ENCODE measurements around the gene ZNF709. TPM values are rescaled to one million over a fixed set of nuclear protein-coding genes. Genes with fewer than 3 reads are reported as not detected.
"Not testable (repeated sequence)": the region's sequence is repeated elsewhere in the genome, so short reads cannot be mapped to it uniquely, and the experiment has no call there.

ZNF709 gene
- total RNA-seq, 1 experiment from 2014 or later, result 1.7 TPM

- CTCF ChIA-PET, result no interaction called here
- Mint-ChIP-seq H3K4me1 (ENCODE audit: low read depth, unreplicated experiment) (no peaks in the 10 kb centered on the region), H3K4me3 (ENCODE audit: low read depth, unreplicated experiment) (no peak overlapping the region), H3K9me3 (ENCODE audit: low read depth, unreplicated experiment) (peaks cover 15% of the 10 kb centered on the region), H3K36me3 (ENCODE audit: insufficient read depth, unreplicated experiment) (no peaks in the 10 kb centered on the region), H3K27me3 (ENCODE audit: unreplicated experiment) (no peaks in the 10 kb centered on the region), H3K27ac (ENCODE audit: unreplicated experiment) (no peak overlapping the region)
- no TSS peak for BruUV-seq (replicated peaks)
- DNase-seq, result no peak
- intact Hi-C loops (cut with micrococcal nuclease; ENCODE audit: unreplicated experiment), result no loop called here
- TF ChIP-seq, protein P1, sequence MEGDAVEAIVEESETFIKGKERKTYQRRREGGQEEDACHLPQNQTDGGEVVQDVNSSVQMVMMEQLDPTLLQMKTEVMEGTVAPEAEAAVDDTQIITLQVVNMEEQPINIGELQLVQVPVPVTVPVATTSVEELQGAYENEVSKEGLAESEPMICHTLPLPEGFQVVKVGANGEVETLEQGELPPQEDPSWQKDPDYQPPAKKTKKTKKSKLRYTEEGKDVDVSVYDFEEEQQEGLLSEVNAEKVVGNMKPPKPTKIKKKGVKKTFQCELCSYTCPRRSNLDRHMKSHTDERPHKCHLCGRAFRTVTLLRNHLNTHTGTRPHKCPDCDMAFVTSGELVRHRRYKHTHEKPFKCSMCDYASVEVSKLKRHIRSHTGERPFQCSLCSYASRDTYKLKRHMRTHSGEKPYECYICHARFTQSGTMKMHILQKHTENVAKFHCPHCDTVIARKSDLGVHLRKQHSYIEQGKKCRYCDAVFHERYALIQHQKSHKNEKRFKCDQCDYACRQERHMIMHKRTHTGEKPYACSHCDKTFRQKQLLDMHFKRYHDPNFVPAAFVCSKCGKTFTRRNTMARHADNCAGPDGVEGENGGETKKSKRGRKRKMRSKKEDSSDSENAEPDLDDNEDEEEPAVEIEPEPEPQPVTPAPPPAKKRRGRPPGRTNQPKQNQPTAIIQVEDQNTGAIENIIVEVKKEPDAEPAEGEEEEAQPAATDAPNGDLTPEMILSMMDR (IDR thresholded peaks at IDR 0.05; ENCODE audit: unreplicated experiment), result no peak
Observed at GRCh38 chr19:12448808-12449207, 35.8 kb downstream of the ZNF709 start.

GRCh38 chr19:12440541-12441316 lies 43.9 kb downstream of the ZNF709 start, which contains the start of gene ZNF443:
TSS of gene ZNF443 (minus strand) at chr19:12441021. CDS start at chr19:12440914, 107 bp downstream.
- CTCF ChIA-PET, result interaction anchor here (0.5 kb wide), 1 partner anchor 266 kb away, joined by 3 read pairs; no protein-coding TSS in a partner anchor
- H3K36me3 Mint-ChIP-seq (ENCODE audit: insufficient read depth, unreplicated experiment), result peaks cover 22% of the 10 kb centered on the region
- no peaks in the 10 kb centered on the region for H3K4me1 Mint-ChIP-seq (ENCODE audit: low read depth, unreplicated experiment)
- intact Hi-C loops (cut with micrococcal nuclease; ENCODE audit: unreplicated experiment), result no loop called here
- H3K27me3 Mint-ChIP-seq (ENCODE audit: unreplicated experiment), result no peaks in the 10 kb centered on the region
- BruUV-seq (replicated peaks), result TSS peak; percentile 40
- TF ChIP-seq, protein P1 (IDR thresholded peaks at IDR 0.05; ENCODE audit: unreplicated experiment), result no peak
- H3K4me3 Mint-ChIP-seq (ENCODE audit: low read depth, unreplicated experiment), result peak within 1 kb of the TSS; percentile 96
- peaks cover 13% of the 10 kb centered on the region for H3K9me3 Mint-ChIP-seq (ENCODE audit: low read depth, unreplicated experiment)
- DNase-seq, result peak; percentile 97
- H3K27ac Mint-ChIP-seq (ENCODE audit: unreplicated experiment), result peak within 1 kb of the TSS; percentile 94

DNA sequence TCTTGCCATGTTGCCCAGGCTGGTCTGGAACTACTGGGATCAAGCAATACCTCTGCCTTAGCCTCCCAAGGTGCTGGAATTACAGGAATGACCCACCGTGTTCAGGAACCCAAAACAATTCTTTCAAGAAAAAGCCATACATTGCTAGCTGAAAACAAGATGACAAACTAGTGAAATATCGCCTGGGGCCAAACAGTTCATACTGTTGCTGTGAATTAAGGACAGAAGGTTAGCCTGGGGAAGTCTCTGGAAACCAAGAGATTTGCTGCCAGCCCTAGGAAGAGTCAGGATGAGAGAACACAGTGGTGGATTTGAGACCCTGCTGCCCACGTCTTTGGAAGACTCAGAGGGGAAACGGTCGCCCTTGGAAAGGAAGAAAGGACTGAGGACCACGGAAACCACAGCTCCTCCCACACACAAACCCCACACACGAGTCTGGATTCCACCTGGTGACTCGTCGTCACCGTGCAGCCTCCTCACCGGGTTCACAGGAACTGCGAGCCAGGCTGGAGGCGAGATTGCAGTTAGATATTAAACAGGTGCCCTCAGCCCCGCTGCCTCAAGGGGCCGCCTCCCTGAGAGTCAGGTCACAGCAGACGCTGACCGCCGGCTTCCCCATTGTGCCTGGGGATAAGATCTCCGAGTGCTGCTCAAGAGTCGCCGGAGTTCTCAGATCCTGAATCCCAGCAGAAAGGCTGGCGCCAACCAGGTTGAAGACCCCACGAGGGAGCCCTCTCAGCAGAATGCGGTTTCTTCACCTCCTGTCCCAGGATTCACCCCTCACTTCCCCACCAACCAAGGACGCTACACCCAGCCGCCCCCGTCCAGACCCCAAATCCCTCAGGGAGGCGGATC lies 44.7 kb downstream of the ZNF709 start:
- CTCF ChIA-PET, result not testable (repeated sequence)

DNA sequence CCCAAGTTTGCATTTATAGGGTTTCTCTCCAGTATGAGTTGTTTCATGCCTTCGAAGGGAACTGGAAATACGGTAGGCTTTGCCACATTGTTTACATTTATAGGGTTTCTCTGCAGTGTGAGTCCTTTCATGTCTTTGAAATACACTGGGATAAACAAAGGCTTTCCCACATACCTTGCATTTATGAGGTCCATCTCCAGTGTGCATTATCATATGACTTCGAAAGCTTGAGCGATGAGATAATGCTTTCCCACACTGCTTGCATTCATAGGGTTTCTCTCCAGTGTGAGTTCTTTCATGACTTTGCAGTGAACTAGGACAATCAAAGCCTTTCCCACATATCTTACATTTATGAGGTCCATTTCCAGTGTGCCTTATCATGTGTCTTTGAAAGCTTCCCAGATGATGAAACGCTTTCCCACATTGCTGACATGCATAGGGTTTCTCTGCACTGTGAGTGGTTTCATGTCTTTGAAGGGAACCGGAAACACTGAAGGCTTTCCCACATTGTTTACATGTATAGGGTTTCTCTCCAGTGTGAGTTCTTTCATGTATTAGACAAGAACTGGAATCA lies 53.8 kb downstream of the ZNF709 start:
- BruUV-seq (replicated peaks); H3K27me3 Mint-ChIP-seq (ENCODE audit: unreplicated experiment); intact Hi-C loops (cut with micrococcal nuclease; ENCODE audit: unreplicated experiment); H3K4me1 Mint-ChIP-seq (ENCODE audit: low read depth, unreplicated experiment); CTCF ChIA-PET; DNase-seq; H3K9me3 Mint-ChIP-seq (ENCODE audit: low read depth, unreplicated experiment); H3K4me3 Mint-ChIP-seq (ENCODE audit: low read depth, unreplicated experiment); H3K27ac Mint-ChIP-seq (ENCODE audit: unreplicated experiment); H3K36me3 Mint-ChIP-seq (ENCODE audit: insufficient read depth, unreplicated experiment): not testable (repeated sequence)

More for the DNA sequence above, 44.7 kb downstream of the ZNF709 start:
- DNase-seq, result peak; percentile 24
- BruUV-seq (replicated peaks); H3K4me1 Mint-ChIP-seq (ENCODE audit: low read depth, unreplicated experiment); H3K27me3 Mint-ChIP-seq (ENCODE audit: unreplicated experiment); intact Hi-C loops (cut with micrococcal nuclease; ENCODE audit: unreplicated experiment): not testable (repeated sequence)
- Mint-ChIP-seq H3K9me3 (ENCODE audit: low read depth, unreplicated experiment) (peaks cover 12% of the 10 kb centered on the region), H3K4me3 (ENCODE audit: low read depth, unreplicated experiment) (peak overlapping the region; percentile 96), H3K36me3 (ENCODE audit: insufficient read depth, unreplicated experiment) (peaks cover 26% of the 10 kb centered on the region), H3K27ac (ENCODE audit: unreplicated experiment) (peak overlapping the region; percentile 94)

DNA sequence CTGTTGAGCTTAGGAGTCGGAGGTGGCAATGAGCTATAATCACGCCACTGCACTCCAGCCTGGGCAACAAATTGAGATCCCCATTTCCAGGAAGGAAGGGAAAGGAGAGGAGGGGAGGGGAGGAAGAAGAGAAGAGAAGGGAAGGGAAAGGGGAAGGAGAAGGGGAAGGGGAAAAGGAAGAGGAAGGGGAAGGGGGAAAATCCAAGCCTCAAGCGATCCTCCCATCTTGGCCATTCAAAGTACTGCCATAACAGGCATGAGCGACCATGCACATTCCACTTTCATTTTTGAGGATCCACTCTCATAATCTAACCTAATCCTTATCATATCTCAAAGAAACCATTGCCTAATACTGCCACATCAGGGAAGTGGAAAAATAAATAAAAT lies 58.7 kb downstream of the ZNF709 start:
- BruUV-seq (replicated peaks), result no TSS peak
- Mint-ChIP-seq H3K27ac (ENCODE audit: unreplicated experiment) (no peak overlapping the region), H3K9me3 (ENCODE audit: low read depth, unreplicated experiment) (peaks cover 8% of the 10 kb centered on the region), H3K36me3 (ENCODE audit: insufficient read depth, unreplicated experiment) (no peaks in the 10 kb centered on the region), H3K27me3 (ENCODE audit: unreplicated experiment) (no peaks in the 10 kb centered on the region), H3K4me1 (ENCODE audit: low read depth, unreplicated experiment) (no peaks in the 10 kb centered on the region), H3K4me3 (ENCODE audit: low read depth, unreplicated experiment) (no peak overlapping the region)
- CTCF ChIA-PET, result no interaction called here
- no peak for DNase-seq
- intact Hi-C loops (cut with micrococcal nuclease; ENCODE audit: unreplicated experiment), result no loop called here
- TF ChIP-seq, protein P1 (IDR thresholded peaks at IDR 0.05; ENCODE audit: unreplicated experiment), result no peak
